NB4 (cell line): Measurements from ENCODE around the gene IMPDH1.

Experiments
- DNase-seq: peaks from one replicate; pipeline ENCODE4 v3.0.0; 2010; ENCODE audit warnings: low read depth
- H3K4me3 ChIP-seq: one replicate; pipeline ENCODE4 v1.5.1; 2011; ENCODE audit warnings: mild to moderate bottlenecking, low read depth, low read length, moderate library complexity
- CTCF ChIP-seq: IDR thresholded peaks from one replicate; pipeline ENCODE4 v1.5.1; 2012; ENCODE audit warnings: low read depth, low read length
- MAX ChIP-seq: IDR thresholded peaks from 2 replicates; pipeline ENCODE4 v1.6.1; 2011; ENCODE audit warnings: low read depth, low read length
- MYC ChIP-seq: IDR thresholded peaks from 2 replicates; pipeline ENCODE4 v1.6.1; 2011; ENCODE audit warnings: low read depth, low read length
- POLR2A ChIP-seq: IDR thresholded peaks from 2 replicates; pipeline ENCODE4 v1.6.1; 2011; ENCODE audit warnings: mild to moderate bottlenecking; ENCODE audit not compliant: insufficient read length; ENCODE audit errors: extremely low read depth

Gene IMPDH1

DNA sequence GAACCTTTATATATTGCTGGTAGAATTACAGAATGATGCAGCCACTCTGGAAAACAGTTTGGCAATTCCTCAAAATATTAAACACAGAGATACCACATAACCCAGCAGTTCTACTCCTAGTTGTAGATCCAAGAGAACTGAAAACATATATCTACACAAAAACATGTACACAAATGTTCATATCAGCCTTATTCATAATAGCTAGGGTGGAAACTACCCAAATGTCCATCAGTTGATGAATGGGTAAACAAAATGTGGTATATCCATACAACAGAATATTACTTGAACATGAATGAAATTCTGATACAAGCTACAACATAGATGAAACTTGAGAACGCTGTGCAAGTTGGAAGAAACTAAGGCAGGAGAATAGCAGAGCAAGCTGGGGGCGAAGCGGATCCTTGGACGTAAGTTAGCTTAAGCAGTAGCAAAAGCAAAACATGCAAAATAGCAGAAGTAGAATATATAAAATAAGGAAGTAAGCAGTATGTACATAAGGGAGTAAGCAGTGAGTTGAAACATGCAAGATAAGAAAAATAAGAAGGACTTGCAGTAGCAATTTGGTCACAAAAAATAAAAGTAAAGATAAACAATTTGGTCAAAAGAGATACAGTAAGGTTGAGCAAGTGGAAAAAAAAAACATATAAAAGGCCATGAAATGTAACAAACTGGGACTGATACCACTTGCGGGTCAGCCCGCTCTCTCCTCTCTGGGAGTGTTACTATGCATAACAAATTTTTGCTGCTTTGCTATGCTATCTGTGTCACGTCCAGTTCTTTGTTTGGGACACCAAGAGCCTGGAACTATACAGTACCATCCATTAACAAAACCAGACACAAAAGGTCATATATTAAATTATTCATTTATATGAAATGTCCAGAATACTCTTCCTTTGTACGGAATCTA, 27.9 kb upstream of the IMPDH1 start:
- no peak overlapping the region for H3K4me3 ChIP-seq
- no peak for TF ChIP-seq MAX
- no peak for TF ChIP-seq POLR2A
- TF ChIP-seq CTCF = no peak
- TF ChIP-seq MYC = no peak
- peak; percentile 85 for DNase-seq

DNA sequence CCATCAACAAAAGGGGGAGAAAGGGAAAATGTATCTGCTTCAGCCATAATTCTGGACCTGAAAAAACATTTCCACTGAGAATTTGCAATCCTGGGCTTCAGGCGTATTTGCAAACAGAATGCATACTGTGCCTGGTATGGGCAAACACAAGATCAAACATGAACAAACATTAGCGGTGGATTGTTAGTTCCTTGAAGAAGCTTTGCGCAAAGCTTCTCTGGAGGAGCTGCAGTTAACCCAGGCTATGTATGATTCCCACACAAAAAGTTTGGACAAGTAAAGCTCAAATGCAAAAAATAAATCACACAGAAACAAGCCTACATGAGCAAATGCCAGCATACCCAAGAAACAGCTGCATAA, 25.5 kb upstream of the IMPDH1 start:
- TF ChIP-seq CTCF (no peak), MAX (no peak)
- no peak overlapping the region for H3K4me3 ChIP-seq
- DNase-seq = no peak

GRCh38 chr7:128434413-128435326, 24.9 kb upstream of the IMPDH1 start:
- no peak overlapping the region for H3K4me3 ChIP-seq

GRCh38 chr7:128431754-128432153, 22.0 kb upstream of the IMPDH1 start:
- no peak for DNase-seq
- TF ChIP-seq POLR2A (no peak), CTCF (no peak), MAX (no peak), MYC (no peak)
- no peak overlapping the region for H3K4me3 ChIP-seq

More at GRCh38 chr7:128434413-128435326, 24.9 kb upstream of the IMPDH1 start:
- no peak for DNase-seq
- no peak for TF ChIP-seq MAX
- TF ChIP-seq MYC = no peak

DNA sequence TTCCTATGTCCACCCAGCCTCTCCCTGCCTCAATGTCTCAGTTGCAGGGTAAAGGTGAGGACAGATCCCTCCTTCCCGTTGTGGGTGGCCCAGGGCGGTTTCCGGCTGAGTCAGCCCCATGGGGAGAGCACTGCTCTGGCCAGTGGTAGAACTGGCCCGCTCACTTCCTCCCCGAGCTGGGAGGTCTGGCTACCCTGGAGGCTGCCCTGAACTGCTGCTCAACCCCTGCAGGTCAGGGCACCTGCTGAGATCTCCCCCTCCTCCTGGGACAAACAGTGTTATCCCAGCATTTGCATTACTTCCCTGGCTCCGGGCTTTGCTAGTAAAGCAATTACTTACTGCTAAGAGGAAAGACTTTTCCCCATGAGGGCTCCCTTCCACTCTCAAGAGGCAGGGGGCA, 21.4 kb upstream of the IMPDH1 start:
- no peak overlapping the region for H3K4me3 ChIP-seq
- TF ChIP-seq CTCF (no peak), POLR2A (no peak), MAX (no peak), MYC (no peak)
- DNase-seq = no peak

DNA sequence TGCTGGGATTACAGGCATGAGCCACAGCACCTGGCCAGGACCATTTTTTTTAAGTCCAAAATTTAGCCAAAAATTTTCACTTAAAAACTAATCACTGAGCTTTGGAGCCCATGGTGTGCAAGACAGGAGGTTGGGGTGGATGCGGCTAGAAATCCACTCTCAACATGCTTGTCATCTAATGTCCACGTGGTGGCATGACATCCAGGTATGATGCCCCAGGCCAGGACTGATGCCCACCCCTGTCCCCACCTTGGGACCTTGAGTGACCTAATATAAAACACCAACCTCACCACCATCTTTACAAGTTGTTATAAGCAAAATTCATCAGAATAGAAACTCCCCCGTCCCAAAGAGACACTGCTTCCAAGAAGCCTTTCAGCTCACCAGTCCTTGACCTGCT, 20.4 kb upstream of the IMPDH1 start:
- no peak overlapping the region for H3K4me3 ChIP-seq
- TF ChIP-seq CTCF = no peak
- peak; percentile 81 for TF ChIP-seq MAX
- no peak for DNase-seq
